HL-60 (cell line): ENCODE data around the gene TLCD1.

Experiments used
- DNase-seq, 2 experiments: peaks; one replicate each; pipeline ENCODE4 v3.0.0-alpha.2; 2010 to 2020; ENCODE audit warnings: low read depth in 1 of 2, low spot score in 1 of 2
- H3K27ac ChIP-seq: fragments of 250-450 bp; sonication (Bioruptor Pico); replicated peaks from 2 replicates; pipeline ENCODE4 v1.5.1; 2020; ENCODE audit warnings: mild to moderate bottlenecking, moderate library complexity
- H3K27me3 ChIP-seq: fragments of 250-450 bp; sonication (Bioruptor Pico); 2 replicates; pipeline ENCODE4 v1.5.1; 2021; ENCODE audit warnings: mild to moderate bottlenecking, moderate library complexity; ENCODE audit not compliant: insufficient read depth, poor library complexity, severe bottlenecking
- H3K4me3 ChIP-seq: replicated peaks from 2 replicates; pipeline ENCODE4 v1.5.1; 2011; ENCODE audit warnings: mild to moderate bottlenecking, control low read depth, low read length; ENCODE audit not compliant: insufficient read depth
- CTCF ChIP-seq: IDR thresholded peaks from one replicate; pipeline ENCODE4 v1.5.1; 2011; ENCODE audit warnings: low read length, control low read depth, inconsistent platforms; ENCODE audit not compliant: insufficient read depth
- GABPA ChIP-seq: IDR thresholded peaks from 2 replicates; pipeline ENCODE4 v1.6.1; 2012; ENCODE audit warnings: low read depth
- POLR2AphosphoS5 ChIP-seq: IDR thresholded peaks from 2 replicates; pipeline ENCODE4 v1.6.1; 2012; ENCODE audit warnings: low read depth
- REST ChIP-seq: IDR thresholded peaks from 2 replicates; pipeline ENCODE4 v1.6.1; 2012; ENCODE audit warnings: low read depth; ENCODE audit not compliant: insufficient replicate concordance
- SPI1 ChIP-seq: IDR thresholded peaks from 2 replicates; pipeline ENCODE4 v1.6.1; 2012; ENCODE audit warnings: low read depth, mild to moderate bottlenecking, borderline replicate concordance

Gene TLCD1

GRCh38 chr17:28733346-28733745, 7.3 kb upstream of the TLCD1 start:
- no peak for TF ChIP-seq SPI1
- no peak for TF ChIP-seq REST
- TF ChIP-seq POLR2AphosphoS5 = no peak
- no peak for TF ChIP-seq GABPA
- TF ChIP-seq CTCF = no peak
- no peak for DNase-seq
- Histone ChIP-seq H3K27ac (no peak overlapping the region), H3K27me3 (no peaks in the 10 kb centered on the region), H3K4me3 (no peak overlapping the region)

GRCh38 chr17:28729950-28730330, 3.9 kb upstream of the TLCD1 start:
- no peak overlapping the region for H3K27ac ChIP-seq
- H3K27me3 ChIP-seq = no peaks in the 10 kb centered on the region
- TF ChIP-seq POLR2AphosphoS5 = no peak
- no peak for TF ChIP-seq CTCF
- TF ChIP-seq GABPA = no peak
- TF ChIP-seq SPI1 = no peak
- no peak for TF ChIP-seq REST
- H3K4me3 ChIP-seq = no peak overlapping the region
- no peak for DNase-seq

GRCh38 chr17:28728364-28729200, 2.5 kb upstream of the TLCD1 start, which contains the start of gene NEK8:
Gene NEK8 (plus strand): TSS chr17:28728788. CDS start chr17:28728814, 26 bp downstream.
- no peaks in the 10 kb centered on the region for H3K27me3 ChIP-seq
- H3K27ac ChIP-seq = peak within 1 kb of the TSS; percentile 93
- TF ChIP-seq REST (no peak), CTCF (no peak), POLR2AphosphoS5 (peak; percentile 61), SPI1 (peak; percentile 66; the same call in 1 of the 2 replicates), GABPA (0 out of 2 replicates have a peak, but pooled peaks have one; percentile 27)
- peak within 1 kb of the TSS; percentile 77 for H3K4me3 ChIP-seq
- DNase-seq = peak; percentile 95 to 96
